HFFc6 (cell line): ENCODE results near the gene TRNP1. TPM values are rescaled to one million over a fixed set of nuclear protein-coding genes. Genes with fewer than 3 reads are reported as not detected.

Experiments
- DNase-seq: peaks from one replicate; pipeline ENCODE4 v3.0.0-alpha.2; 2018
- H3K27ac Mint-ChIP-seq: 2 replicates; pipeline ENCODE4 v1.8.0; 2020; ENCODE audit warnings: mild to moderate bottlenecking, mixed read lengths
- H3K27me3 Mint-ChIP-seq: 2 replicates; pipeline ENCODE4 v1.8.0; 2021; ENCODE audit warnings: mild to moderate bottlenecking, moderate library complexity, mixed read lengths; ENCODE audit not compliant: insufficient read depth
- H3K36me3 Mint-ChIP-seq: 2 replicates; pipeline ENCODE4 v1.8.0; 2021; ENCODE audit warnings: low read depth, mixed read lengths
- H3K4me1 Mint-ChIP-seq: 2 replicates; pipeline ENCODE4 v1.8.0; 2020; ENCODE audit warnings: low read depth, mixed read lengths
- H3K4me3 Mint-ChIP-seq: 2 replicates; pipeline ENCODE4 v1.8.0; 2020; ENCODE audit warnings: mild to moderate bottlenecking, moderate library complexity, mixed read lengths
- H3K9me3 Mint-ChIP-seq: 2 replicates; pipeline ENCODE4 v1.8.0; 2020; ENCODE audit warnings: mild to moderate bottlenecking, mixed read lengths
- total RNA-seq, 6 experiments: library from RNA; stranded (reverse); fragmentation: NEBNext Ultra II Directional; extraction: Animal tissue kit (Norgen Biotek cat#: 25700); gene quantifications; 2 replicates in 1 of 6; 3 replicates in 5 of 6; pipeline ENCODE4 v1.2.3, GENCODE V29; 2021
- TF ChIP-seq, protein P1 (sequence below): fragments of 200-600 bp; sonication (generic); IDR thresholded peaks from 2 replicates; pipeline ENCODE4 v1.5.0; 2021; ENCODE audit warnings: antibody characterized with exemption, mild to moderate bottlenecking

TRNP1 gene
- total RNA-seq, 6 experiments from 2014 or later, result 203 to 241 (median 217) TPM

DNA sequence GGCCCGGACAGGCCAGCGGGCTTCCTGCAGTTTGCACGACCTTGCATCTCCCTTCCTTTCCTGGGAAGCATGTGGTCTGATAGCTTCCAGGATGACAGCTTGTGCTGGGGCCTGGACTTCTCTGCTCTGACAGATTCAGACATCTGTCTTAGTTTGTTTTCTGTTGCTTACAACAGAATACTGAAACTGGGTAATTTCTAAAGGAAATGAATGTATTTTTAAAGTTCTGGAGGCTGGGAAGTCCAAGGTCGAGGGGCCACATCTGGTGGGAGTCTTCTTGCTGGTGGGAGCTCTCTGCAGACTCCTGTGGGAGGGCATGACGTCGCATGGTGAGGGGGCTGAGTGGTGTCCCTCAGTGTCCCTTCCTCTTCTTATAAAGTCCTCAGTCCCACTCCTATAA, 54.4 kb downstream of the TRNP1 start:
- Mint-ChIP-seq H3K27ac (no peak overlapping the region), H3K4me1 (peaks cover 12% of the 10 kb centered on the region), H3K4me3 (no peak overlapping the region), H3K27me3 (peaks cover 2% of the 10 kb centered on the region), H3K36me3 (no peaks in the 10 kb centered on the region), H3K9me3 (no peaks in the 10 kb centered on the region)
- no peak for DNase-seq
- TF ChIP-seq, protein P1, sequence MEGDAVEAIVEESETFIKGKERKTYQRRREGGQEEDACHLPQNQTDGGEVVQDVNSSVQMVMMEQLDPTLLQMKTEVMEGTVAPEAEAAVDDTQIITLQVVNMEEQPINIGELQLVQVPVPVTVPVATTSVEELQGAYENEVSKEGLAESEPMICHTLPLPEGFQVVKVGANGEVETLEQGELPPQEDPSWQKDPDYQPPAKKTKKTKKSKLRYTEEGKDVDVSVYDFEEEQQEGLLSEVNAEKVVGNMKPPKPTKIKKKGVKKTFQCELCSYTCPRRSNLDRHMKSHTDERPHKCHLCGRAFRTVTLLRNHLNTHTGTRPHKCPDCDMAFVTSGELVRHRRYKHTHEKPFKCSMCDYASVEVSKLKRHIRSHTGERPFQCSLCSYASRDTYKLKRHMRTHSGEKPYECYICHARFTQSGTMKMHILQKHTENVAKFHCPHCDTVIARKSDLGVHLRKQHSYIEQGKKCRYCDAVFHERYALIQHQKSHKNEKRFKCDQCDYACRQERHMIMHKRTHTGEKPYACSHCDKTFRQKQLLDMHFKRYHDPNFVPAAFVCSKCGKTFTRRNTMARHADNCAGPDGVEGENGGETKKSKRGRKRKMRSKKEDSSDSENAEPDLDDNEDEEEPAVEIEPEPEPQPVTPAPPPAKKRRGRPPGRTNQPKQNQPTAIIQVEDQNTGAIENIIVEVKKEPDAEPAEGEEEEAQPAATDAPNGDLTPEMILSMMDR, result no peak

DNA sequence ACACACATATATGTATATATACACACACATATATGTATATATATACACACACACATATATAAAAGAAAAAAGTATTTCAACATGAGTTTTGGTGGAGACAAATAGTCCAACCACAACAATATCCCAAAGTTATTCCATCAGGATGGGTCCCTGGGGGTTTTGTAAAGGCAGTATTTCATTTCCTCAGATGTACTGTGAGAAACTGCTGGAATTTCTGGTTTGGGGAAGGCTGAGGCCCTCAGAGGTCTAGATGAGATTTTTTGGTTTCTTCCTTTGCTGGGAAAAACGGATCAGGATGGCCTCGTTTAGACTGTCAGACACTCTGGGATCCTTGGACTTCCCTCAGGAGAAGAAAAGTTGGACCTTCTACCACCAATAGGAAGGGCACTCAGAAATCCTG, 55.6 kb downstream of the TRNP1 start:
- Mint-ChIP-seq H3K27ac (no peak overlapping the region), H3K4me3 (no peak overlapping the region)
- TF ChIP-seq, protein P1, result no peak

DNA sequence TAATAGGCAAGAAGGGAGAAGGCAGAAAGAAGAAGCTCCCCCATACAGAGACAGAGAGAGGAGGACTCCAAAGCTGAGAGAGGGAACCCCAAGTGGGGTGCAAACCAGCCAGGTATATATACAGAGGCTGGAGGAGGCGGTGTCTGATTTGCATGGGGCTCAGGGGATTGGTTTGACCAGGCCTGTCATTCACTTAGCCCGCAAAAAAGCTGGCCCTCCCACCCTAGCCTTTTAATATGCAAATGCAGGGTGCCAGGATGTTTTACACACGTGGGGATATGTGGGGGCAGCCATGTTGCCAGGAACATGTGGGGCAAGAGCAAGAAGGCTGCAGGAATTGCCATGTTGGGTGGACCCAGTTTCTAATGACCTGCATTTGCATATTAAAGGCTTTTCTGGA, 56.1 kb downstream of the TRNP1 start:
- no peaks in the 10 kb centered on the region for H3K36me3 Mint-ChIP-seq
- no peak overlapping the region for H3K4me3 Mint-ChIP-seq
- no peak for DNase-seq
- H3K27ac Mint-ChIP-seq, result no peak overlapping the region
- TF ChIP-seq, protein P1, result no peak
- no peaks in the 10 kb centered on the region for H3K9me3 Mint-ChIP-seq
- peaks cover 2% of the 10 kb centered on the region for H3K27me3 Mint-ChIP-seq
- H3K4me1 Mint-ChIP-seq, result peaks cover 12% of the 10 kb centered on the region

More for the DNA sequence above, 55.6 kb downstream of the TRNP1 start:
- H3K36me3 Mint-ChIP-seq, result no peaks in the 10 kb centered on the region
- no peaks in the 10 kb centered on the region for H3K9me3 Mint-ChIP-seq
- H3K4me1 Mint-ChIP-seq, result peaks cover 12% of the 10 kb centered on the region
- no peak for DNase-seq
- H3K27me3 Mint-ChIP-seq, result peaks cover 2% of the 10 kb centered on the region

Other genes with a start within 250 kb of the TRNP1 start
- 10 to 100 TPM; 11.5 to 16.4 (median 13.6) TPM for gene PIGV, start 205.7 kb upstream of the TRNP1 start, total RNA-seq
- 10 to 100 TPM; 19.2 to 31.6 (median 23.8) TPM for gene ZDHHC18, start 167.0 kb upstream of the TRNP1 start, total RNA-seq
- gene SFN, start 130.5 kb upstream of the TRNP1 start, total RNA-seq, result under 1 TPM in 4 of 6 experiments, not detected in 2; 0.11 to 0.28 (median 0.20) TPM
- 10 to 100 TPM; 28.4 to 39.3 (median 36.1) TPM for gene GPN2, start 103.4 kb upstream of the TRNP1 start, total RNA-seq
- gene GPATCH3, start 93.2 kb upstream of the TRNP1 start, total RNA-seq, result 10 to 100 TPM in 3 of 6 experiments, 1 to 10 TPM in 3; 8.6 to 12.0 (median 10.2) TPM
- gene NR0B2, start 79.7 kb upstream of the TRNP1 start, total RNA-seq, result not detected
- gene NUDC, start 71.9 kb upstream of the TRNP1 start, total RNA-seq, result 10 to 100 TPM; 69.1 to 92.6 (median 87.6) TPM
- not detected for gene KDF1, start 33.2 kb upstream of the TRNP1 start, total RNA-seq
- 1 to 10 TPM; 3.1 to 5.5 (median 3.6) TPM for gene TENT5B, start 19.2 kb downstream of the TRNP1 start, total RNA-seq
- gene SLC9A1, start 161.4 kb downstream of the TRNP1 start, total RNA-seq, result 10 to 100 TPM; 37.1 to 51.0 (median 44.7) TPM
- 10 to 100 TPM; 26.2 to 30.3 (median 28.0) TPM for gene WDTC1, start 240.9 kb downstream of the TRNP1 start, total RNA-seq